HG02943 (cell line): ENCODE data around the gene GRXCR2.
"Not testable (repeated sequence)": the region's sequence is repeated elsewhere in the genome, so short reads cannot be mapped to it uniquely, and the experiment has no call there.

Experiments used
- ATAC-seq: cut with Tn5 transposase; IDR thresholded peaks from one replicate; pipeline ENCODE4 v1.9.1; 2021; ENCODE audit warnings: mild to moderate bottlenecking, low read depth, moderate library complexity; ENCODE audit not compliant: unreplicated experiment

Gene GRXCR2

GRCh38 chr5:145840458-145841132, 32.2 kb downstream of the GRXCR2 start:
- no peak for ATAC-seq

- no peak for ATAC-seq
Measured at GRCh38 chr5:145838276-145838675, 34.5 kb downstream of the GRXCR2 start.

- ATAC-seq, result not testable (repeated sequence)
Measured at GRCh38 chr5:145836241-145836640, 36.6 kb downstream of the GRXCR2 start.

- ATAC-seq, result no peak
Measured at GRCh38 chr5:145835848-145836239, 37.0 kb downstream of the GRXCR2 start.

GRCh38 chr5:145834917-145835847, 37.6 kb downstream of the GRXCR2 start, which contains the start of gene PRELID2:
Gene PRELID2, minus strand, starts transcription at chr5:145835342. Its CDS starts 91 bp downstream, at chr5:145835251.
- ATAC-seq, result peak; percentile 88

GRCh38 chr5:145834554-145834916, 38.3 kb downstream of the GRXCR2 start:
- ATAC-seq, result no peak

GRCh38 chr5:145833631-145834200, 39.1 kb downstream of the GRXCR2 start:
- no peak for ATAC-seq

- no peak for ATAC-seq
Measured at GRCh38 chr5:145830594-145830993, 42.2 kb downstream of the GRXCR2 start.

- ATAC-seq, result no peak
Measured at GRCh38 chr5:145829708-145830361, 43.0 kb downstream of the GRXCR2 start.

GRCh38 chr5:145826895-145827674, 45.7 kb downstream of the GRXCR2 start:
- no peak for ATAC-seq

- ATAC-seq, result peak; percentile 65
Measured at GRCh38 chr5:145825751-145826180, 47.0 kb downstream of the GRXCR2 start.

GRCh38 chr5:145824040-145824439, 48.8 kb downstream of the GRXCR2 start:
- ATAC-seq, result no peak

- ATAC-seq, result no peak
Measured at GRCh38 chr5:145818604-145819003, 54.2 kb downstream of the GRXCR2 start.

GRCh38 chr5:145812877-145813276, 59.9 kb downstream of the GRXCR2 start:
- ATAC-seq, result no peak

- ATAC-seq, result no peak
Measured at GRCh38 chr5:145811834-145812625, 60.8 kb downstream of the GRXCR2 start.
